Fibroblast of upper back skin (primary cell): ENCODE data around the gene LMX1A.

Source experiments
- DNase-seq: peaks from one replicate; pipeline ENCODE4 v3.0.0-alpha.2; 2013

Gene LMX1A

GRCh38 chr1:165152109-165152508 is 204.4 kb downstream of the LMX1A start:
- no peak for DNase-seq
